Measurements from ENCODE around the gene SELENOO. TPM values are rescaled to one million over a fixed set of nuclear protein-coding genes. Genes with fewer than 3 reads are reported as not detected.
A peak's percentile ranks its signal among the peaks of the same experiment; 100 is the strongest.

Gene SELENOO
- total RNA-seq, 1 donor from 2014 or later, result 12.0 TPM

DNA sequence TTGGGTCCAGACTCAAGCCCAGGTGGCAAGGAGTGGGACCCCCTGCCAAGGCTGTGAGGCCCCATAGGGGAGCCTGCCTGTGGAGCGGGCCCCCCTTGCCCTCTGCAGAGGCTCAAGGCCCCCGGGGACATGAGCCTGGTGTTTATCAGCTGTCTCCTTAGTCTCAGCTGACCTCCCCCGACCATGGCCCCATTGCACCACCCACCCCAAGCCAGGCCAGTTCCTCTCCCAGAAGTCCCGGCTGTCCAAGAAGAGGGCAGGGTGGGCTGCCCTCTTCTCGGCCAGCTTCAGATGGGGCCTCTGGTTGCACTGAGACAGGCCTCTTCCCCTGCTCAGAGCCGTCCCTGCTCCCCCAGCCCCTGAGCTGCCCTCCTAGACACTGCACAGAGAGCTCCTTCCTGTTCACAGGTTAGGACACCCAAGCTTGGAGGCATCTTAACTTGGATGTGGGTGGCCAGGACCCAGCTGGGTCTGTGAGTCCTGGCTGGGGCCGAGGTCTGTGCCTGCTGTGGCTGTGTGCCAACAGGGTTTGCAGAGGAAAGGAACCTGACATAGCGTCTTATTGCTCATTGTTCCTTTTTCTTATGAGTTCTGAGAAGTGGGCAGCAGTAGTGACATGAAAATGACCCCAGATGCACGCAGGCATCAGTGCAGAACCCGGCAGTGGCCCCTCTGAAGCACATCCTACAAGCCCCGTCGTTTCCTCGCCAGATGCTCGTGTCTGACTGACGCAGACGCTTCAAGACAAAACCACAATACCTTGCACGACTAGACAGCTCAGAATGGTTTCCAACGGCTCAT lies 9.7 kb upstream of the SELENOO start:
- no peak for TF ChIP-seq CTCF (IDR thresholded peaks at IDR 0.05; ENCODE audit: insufficient read depth, low read length, poor library complexity, severe bottlenecking)
- no peak for DNase-seq (ENCODE audit: low read depth)
- H3K4me3 ChIP-seq (ENCODE audit: low read depth, low read length), result peak overlapping the region; percentile 32
- H3K36me3 ChIP-seq (ENCODE audit: control insufficient read depth, insufficient read depth, low read length), result no peaks in the 10 kb centered on the region
- no peaks in the 10 kb centered on the region for H3K27me3 ChIP-seq (ENCODE audit: control insufficient read depth, insufficient read depth, low read length)

DNA sequence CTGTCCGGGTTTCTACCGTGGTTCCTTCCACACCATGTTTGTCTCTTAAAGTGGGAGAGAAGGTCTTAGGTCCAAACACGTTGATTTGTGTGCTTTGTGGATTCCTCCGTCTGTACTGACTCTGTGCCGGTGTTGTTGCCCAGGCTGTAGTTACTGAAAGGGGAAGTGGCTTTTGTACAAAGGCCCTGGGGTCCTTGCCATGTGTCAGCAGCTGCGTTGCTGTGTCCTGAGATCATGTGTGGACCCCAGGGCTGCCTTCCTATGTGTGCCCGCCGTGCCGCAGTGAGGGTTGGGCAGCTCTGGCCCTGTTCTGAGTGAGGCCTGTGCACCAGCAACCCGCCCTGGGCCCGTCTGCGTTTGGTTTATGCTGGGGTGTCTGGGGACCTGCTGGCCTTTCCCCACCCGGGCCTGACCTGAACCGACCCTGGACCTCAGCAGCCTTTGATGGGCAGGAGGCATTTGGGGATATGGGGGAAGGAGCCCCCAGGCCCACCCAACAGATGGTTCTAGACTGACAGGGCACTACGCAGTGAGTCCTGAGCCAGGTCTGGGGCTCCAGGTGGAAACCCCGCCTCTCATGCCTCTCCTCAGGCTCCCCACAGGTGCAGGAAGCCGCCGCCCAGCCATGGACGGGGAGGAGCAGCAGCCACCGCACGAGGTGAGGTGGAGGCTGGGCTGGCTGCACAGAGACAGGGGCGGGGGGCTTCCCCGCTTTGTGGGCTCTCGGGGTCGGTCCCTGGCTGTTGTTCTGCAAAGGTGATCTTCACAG lies 8.2 kb upstream of the SELENOO start:
- no peaks in the 10 kb centered on the region for H3K27me3 ChIP-seq (ENCODE audit: control insufficient read depth, insufficient read depth, low read length)
- TF ChIP-seq CTCF (IDR thresholded peaks at IDR 0.05; ENCODE audit: insufficient read depth, low read length, poor library complexity, severe bottlenecking), result no peak
- H3K4me3 ChIP-seq (ENCODE audit: low read depth, low read length), result no peak overlapping the region
- no peak for DNase-seq (ENCODE audit: low read depth)
- H3K36me3 ChIP-seq (ENCODE audit: control insufficient read depth, insufficient read depth, low read length), result no peaks in the 10 kb centered on the region

- Histone ChIP-seq H3K36me3 (ENCODE audit: control insufficient read depth, insufficient read depth, low read length) (no peaks in the 10 kb centered on the region), H3K4me3 (ENCODE audit: low read depth, low read length) (no peak overlapping the region), H3K27me3 (ENCODE audit: control insufficient read depth, insufficient read depth, low read length) (no peaks in the 10 kb centered on the region)
- TF ChIP-seq CTCF (IDR thresholded peaks at IDR 0.05; ENCODE audit: insufficient read depth, low read length, poor library complexity, severe bottlenecking), result no peak
- no peak for DNase-seq (ENCODE audit: low read depth)
Observed at GRCh38 chr22:50193621-50194020, 7.2 kb upstream of the SELENOO start.

DNA sequence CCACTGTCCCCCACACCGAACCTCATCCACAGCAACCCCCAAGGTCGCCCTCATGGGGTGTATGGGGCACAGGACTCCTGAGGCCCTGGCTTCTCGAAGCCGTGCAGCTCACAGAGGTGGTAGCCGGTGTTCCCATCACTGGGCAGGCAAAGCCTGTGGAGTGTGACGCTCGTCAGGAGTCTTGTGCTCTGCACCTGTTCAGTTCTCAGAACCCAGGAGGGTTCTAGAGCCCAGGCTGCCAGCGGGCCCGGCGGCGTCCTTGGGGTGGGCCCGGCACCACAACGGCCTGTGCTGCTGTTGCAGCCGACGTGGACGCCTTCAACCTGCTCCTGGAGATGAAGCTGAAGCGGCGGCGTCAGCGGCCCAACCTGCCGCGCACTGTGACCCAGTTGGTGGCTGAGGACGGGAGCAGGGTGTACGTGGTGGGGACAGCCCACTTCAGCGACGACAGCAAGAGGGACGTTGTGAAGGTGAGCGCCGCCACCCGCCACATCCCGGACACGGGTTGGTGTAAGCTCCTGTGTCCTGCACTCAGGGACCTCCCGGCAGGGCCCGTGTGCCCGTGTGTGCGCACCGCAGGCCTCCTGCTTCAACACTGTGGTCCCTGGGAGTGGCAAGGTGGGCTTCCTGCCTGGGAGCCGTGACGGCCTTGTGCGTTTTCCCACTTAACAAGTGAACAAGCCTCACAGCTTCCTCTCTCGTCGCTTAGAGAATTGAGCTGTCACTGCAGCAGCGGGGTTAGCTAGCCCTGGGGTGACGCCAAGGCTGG lies 6.6 kb upstream of the SELENOO start:
- no peak for TF ChIP-seq CTCF (IDR thresholded peaks at IDR 0.05; ENCODE audit: insufficient read depth, low read length, poor library complexity, severe bottlenecking)
- DNase-seq (ENCODE audit: low read depth), result no peak
- Histone ChIP-seq H3K27me3 (ENCODE audit: control insufficient read depth, insufficient read depth, low read length) (no peaks in the 10 kb centered on the region), H3K4me3 (ENCODE audit: low read depth, low read length) (no peak overlapping the region), H3K36me3 (ENCODE audit: control insufficient read depth, insufficient read depth, low read length) (no peaks in the 10 kb centered on the region)

DNA sequence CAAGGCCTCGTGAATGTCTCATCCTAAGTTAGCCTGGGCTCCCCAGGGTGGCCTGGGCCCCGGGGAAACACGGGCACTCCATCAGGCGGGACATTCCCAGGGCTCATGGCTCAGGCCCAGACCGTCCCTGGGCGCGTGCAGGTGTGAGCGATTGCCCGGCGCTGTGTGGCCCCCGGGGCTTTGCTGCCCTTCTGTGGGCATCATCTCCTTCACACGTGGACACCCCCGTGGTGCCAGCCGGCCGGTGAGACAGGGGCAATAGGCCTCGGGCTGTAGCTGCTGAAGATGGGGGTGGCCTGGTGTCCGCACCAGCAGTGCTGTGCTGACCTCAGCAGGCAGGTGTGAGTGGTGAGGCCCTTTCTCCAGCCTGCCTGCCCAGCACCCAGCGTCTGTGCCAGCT lies 4.6 kb upstream of the SELENOO start:
- Histone ChIP-seq H3K4me3 (ENCODE audit: low read depth, low read length) (no peak overlapping the region), H3K27me3 (ENCODE audit: control insufficient read depth, insufficient read depth, low read length) (no peaks in the 10 kb centered on the region), H3K36me3 (ENCODE audit: control insufficient read depth, insufficient read depth, low read length) (no peaks in the 10 kb centered on the region)
- TF ChIP-seq CTCF (IDR thresholded peaks at IDR 0.05; ENCODE audit: insufficient read depth, low read length, poor library complexity, severe bottlenecking), result no peak
- no peak for DNase-seq (ENCODE audit: low read depth)
